GM23338 (cell line): ENCODE results near the gene ATXN2. TPM values are rescaled to one million over a fixed set of nuclear protein-coding genes. Genes with fewer than 3 reads are reported as not detected.
"Not testable (repeated sequence)": the region's sequence is repeated elsewhere in the genome, so short reads cannot be mapped to it uniquely, and the experiment has no call there.

Experiments used
- ATAC-seq: fragments of 200-7000 bp; cut with Tn5 transposase; 3 replicates; pipeline ENCODE4 v1.9.1; 2020
- DNase-seq: peaks from one replicate; pipeline ENCODE4 v3.0.0-alpha.2; 2015; ENCODE audit warnings: low spot score
- H2AFZ ChIP-seq: fragments of 200-600 bp; sonication (generic); 2 replicates; pipeline ENCODE4 v1.8.0; 2016; ENCODE audit warnings: antibody characterized with exemption, mild to moderate bottlenecking, moderate library complexity
- H3F3A ChIP-seq: fragments of 200-600 bp; sonication (generic); replicated peaks from 2 replicates; pipeline ENCODE4 v1.8.0; 2017; ENCODE audit warnings: antibody characterized with exemption, mixed run types, low read depth
- H3K27ac ChIP-seq: fragments of 200-600 bp; sonication (generic); 2 replicates; pipeline ENCODE4 v1.6.1; 2016; ENCODE audit warnings: low read depth
- H3K27me3 ChIP-seq: fragments of 200-600 bp; sonication (generic); 2 replicates; pipeline ENCODE4 v1.8.0; 2016; ENCODE audit warnings: mild to moderate bottlenecking, mixed run types, moderate library complexity; ENCODE audit not compliant: insufficient read depth
- H3K36me3 ChIP-seq: fragments of 200-600 bp; sonication (generic); 2 replicates; pipeline ENCODE4 v1.8.0; 2016; ENCODE audit warnings: mild to moderate bottlenecking; ENCODE audit not compliant: insufficient read depth
- H3K4me1 ChIP-seq: fragments of 200-600 bp; sonication (generic); 2 replicates; pipeline ENCODE4 v1.8.0; 2016; ENCODE audit warnings: mild to moderate bottlenecking, moderate library complexity; ENCODE audit not compliant: insufficient read depth
- H3K4me2 ChIP-seq: fragments of 200-600 bp; sonication (generic); 2 replicates; pipeline ENCODE4 v1.7.1; 2017; ENCODE audit warnings: mixed run types
- H3K4me3 ChIP-seq: fragments of 200-600 bp; sonication (generic); 2 replicates; pipeline ENCODE4 v1.6.1; 2016; ENCODE audit warnings: mixed run types
- H3K79me2 ChIP-seq: fragments of 200-600 bp; sonication (generic); replicated peaks from 2 replicates; pipeline ENCODE4 v1.8.0; 2017; ENCODE audit warnings: mild to moderate bottlenecking; ENCODE audit not compliant: insufficient read depth
- H3K9me2 ChIP-seq: fragments of 200-600 bp; sonication (generic); 2 replicates; pipeline ENCODE4 v1.8.0; 2017; ENCODE audit not compliant: insufficient read depth
- H4K20me1 ChIP-seq: fragments of 200-600 bp; sonication (generic); replicated peaks from 2 replicates; pipeline ENCODE4 v1.8.0; 2017; ENCODE audit warnings: mild to moderate bottlenecking; ENCODE audit not compliant: insufficient read depth
- H3K27ac Mint-ChIP-seq: 2 replicates; pipeline ENCODE4 v1.8.0; 2020; ENCODE audit warnings: inconsistent platforms, mild to moderate bottlenecking, moderate library complexity, mixed read lengths
- H3K27me3 Mint-ChIP-seq: 3 replicates; pipeline ENCODE4 v1.8.0; 2022; ENCODE audit warnings: low read depth, mild to moderate bottlenecking, moderate library complexity, mixed read lengths, inconsistent platforms; ENCODE audit not compliant: insufficient read depth, poor library complexity
- H3K36me3 Mint-ChIP-seq: 3 replicates; pipeline ENCODE4 v1.8.0; 2021; ENCODE audit warnings: low read depth, mild to moderate bottlenecking, inconsistent platforms, moderate library complexity, mixed read lengths
- H3K4me1 Mint-ChIP-seq: 3 replicates; pipeline ENCODE4 v1.8.0; 2020; ENCODE audit warnings: mild to moderate bottlenecking, inconsistent platforms, mixed read lengths
- H3K4me3 Mint-ChIP-seq: 3 replicates; pipeline ENCODE4 v1.8.0; 2021; ENCODE audit warnings: moderate library complexity, mild to moderate bottlenecking, inconsistent platforms, mixed read lengths
- H3K9me3 Mint-ChIP-seq: 3 replicates; pipeline ENCODE4 v1.8.0; 2020; ENCODE audit warnings: moderate library complexity, mild to moderate bottlenecking, inconsistent platforms, mixed read lengths
- CREB1 ChIP-seq: fragments of 250-450 bp; sonication (Bioruptor Pico); IDR thresholded peaks from 2 replicates; pipeline ENCODE4 v1.5.0; 2020; ENCODE audit warnings: low read depth, mild to moderate bottlenecking, moderate library complexity
- EZH2 ChIP-seq: fragments of 200-600 bp; sonication (generic); IDR thresholded peaks from one replicate; pipeline ENCODE4 v1.8.0; 2017; ENCODE audit warnings: antibody characterized with exemption, mild to moderate bottlenecking, low read depth; ENCODE audit not compliant: unreplicated experiment
- JUNB ChIP-seq: IDR thresholded peaks from one replicate; pipeline ENCODE4 v1.6.1; 2016; ENCODE audit warnings: antibody characterized with exemption; ENCODE audit not compliant: unreplicated experiment
- NANOG ChIP-seq: IDR thresholded peaks from 2 replicates; pipeline ENCODE4 v1.6.1; 2016; ENCODE audit warnings: antibody characterized with exemption, borderline replicate concordance
- POLR2AphosphoS5 ChIP-seq: IDR thresholded peaks from 2 replicates; pipeline ENCODE4 v1.6.1; 2016; ENCODE audit warnings: antibody characterized with exemption, low read depth
- STAT1 ChIP-seq: IDR thresholded peaks from one replicate; pipeline ENCODE4 v1.6.1; 2016; ENCODE audit warnings: antibody characterized with exemption; ENCODE audit not compliant: unreplicated experiment
- ZNF114 ChIP-seq: fragments of 250-450 bp; sonication (Bioruptor Pico); IDR thresholded peaks from 2 replicates; pipeline ENCODE4 v1.5.0; 2020; ENCODE audit warnings: mild to moderate bottlenecking, moderate library complexity
- ZNF331 ChIP-seq: fragments of 250-450 bp; sonication (Bioruptor Pico); IDR thresholded peaks from 2 replicates; pipeline ENCODE4 v1.5.0; 2020; ENCODE audit warnings: low read depth, mild to moderate bottlenecking, moderate library complexity
- polyA plus RNA-seq: library from polyadenylated mRNA; unstranded; fragments of >200 nt; fragmentation: Nextera tagmentation; extraction: Ambion mirVana; gene quantifications from 2 replicates; pipeline ENCODE4 v1.2.1, GENCODE V29; 2016
- total RNA-seq: library from RNA; depleted of rRNA; stranded (reverse); fragments of >200 nt; shearing (Covaris generic); gene quantifications from 2 replicates; pipeline ENCODE4 v1.2.3, GENCODE V29; 2014
- TF ChIP-seq, protein P1 (sequence below): IDR thresholded peaks from one replicate; pipeline ENCODE4 v1.6.1; 2018; ENCODE audit warnings: antibody characterized with exemption; ENCODE audit not compliant: unreplicated experiment
- TF ChIP-seq, protein P2 (sequence below): IDR thresholded peaks from 2 replicates; pipeline ENCODE4 v1.6.1; 2016; ENCODE audit warnings: antibody characterized with exemption
- TF ChIP-seq, protein P3 (sequence below), 2 experiments: fragments of 200-600 bp in 1 of 2; sonication (generic) in 1 of 2; conservative IDR thresholded peaks; 2 replicates each; pipeline versions ENCODE4 v1.5.1 to v1.6.1; 2016 to 2017; ENCODE audit warnings: antibody characterized with exemption in 2 of 2, low read depth in 2 of 2, mild to moderate bottlenecking in 2 of 2, moderate library complexity in 1 of 2

The ATXN2 gene
- total and polyA plus RNA-seq, 2 experiments from 2014 or later = 44.8 to 59.5 TPM

DNA sequence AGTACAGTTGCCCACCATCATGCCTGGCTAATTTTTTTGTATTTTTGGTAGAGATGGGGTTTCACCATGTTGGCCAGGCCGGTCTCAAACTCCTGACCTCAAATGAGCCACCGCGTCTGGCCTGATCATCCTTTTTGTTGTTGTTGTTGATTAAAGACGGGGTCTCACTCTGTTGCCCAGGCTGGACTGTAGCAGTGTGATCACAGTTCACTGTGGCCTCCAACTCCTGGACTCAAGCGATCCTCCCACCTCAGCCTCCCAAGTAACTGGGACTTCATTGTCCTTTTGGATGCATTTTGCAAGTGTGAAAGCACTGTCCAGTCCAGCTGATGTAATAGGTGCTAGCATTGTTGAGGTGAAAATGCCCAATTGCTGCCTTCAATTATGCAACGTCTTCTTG lies 27.1 kb upstream of the ATXN2 start:
- Mint-ChIP-seq H3K4me3 (no peak overlapping the region), H3K36me3 (no peaks in the 10 kb centered on the region), H3K27me3 (peaks cover 5% of the 10 kb centered on the region), H3K27ac (no peak overlapping the region), H3K4me1 (no peaks in the 10 kb centered on the region; the same call in 2 of the 3 replicates), H3K9me3 (no peaks in the 10 kb centered on the region)
- ATAC-seq (no peak), DNase-seq (no peak)
- H3K27ac ChIP-seq = no peak overlapping the region
- H3K4me2 ChIP-seq = no peak overlapping the region
- no peaks in the 10 kb centered on the region for H3K79me2 ChIP-seq
- H4K20me1 ChIP-seq = no peaks in the 10 kb centered on the region
- no peak overlapping the region for H3K4me3 ChIP-seq
- H3K9me2 ChIP-seq = no peaks in the 10 kb centered on the region
- H3K36me3 ChIP-seq = no peaks in the 10 kb centered on the region
- no peaks in the 10 kb centered on the region for H3F3A ChIP-seq
- H3K4me1 ChIP-seq = no peaks in the 10 kb centered on the region
- H3K27me3 ChIP-seq = no peaks in the 10 kb centered on the region
- no peak for TF ChIP-seq POLR2AphosphoS5
- no peak for TF ChIP-seq CREB1 (CRISPR knock-in tag)
- TF ChIP-seq JUNB = no peak
- TF ChIP-seq, protein P1, sequence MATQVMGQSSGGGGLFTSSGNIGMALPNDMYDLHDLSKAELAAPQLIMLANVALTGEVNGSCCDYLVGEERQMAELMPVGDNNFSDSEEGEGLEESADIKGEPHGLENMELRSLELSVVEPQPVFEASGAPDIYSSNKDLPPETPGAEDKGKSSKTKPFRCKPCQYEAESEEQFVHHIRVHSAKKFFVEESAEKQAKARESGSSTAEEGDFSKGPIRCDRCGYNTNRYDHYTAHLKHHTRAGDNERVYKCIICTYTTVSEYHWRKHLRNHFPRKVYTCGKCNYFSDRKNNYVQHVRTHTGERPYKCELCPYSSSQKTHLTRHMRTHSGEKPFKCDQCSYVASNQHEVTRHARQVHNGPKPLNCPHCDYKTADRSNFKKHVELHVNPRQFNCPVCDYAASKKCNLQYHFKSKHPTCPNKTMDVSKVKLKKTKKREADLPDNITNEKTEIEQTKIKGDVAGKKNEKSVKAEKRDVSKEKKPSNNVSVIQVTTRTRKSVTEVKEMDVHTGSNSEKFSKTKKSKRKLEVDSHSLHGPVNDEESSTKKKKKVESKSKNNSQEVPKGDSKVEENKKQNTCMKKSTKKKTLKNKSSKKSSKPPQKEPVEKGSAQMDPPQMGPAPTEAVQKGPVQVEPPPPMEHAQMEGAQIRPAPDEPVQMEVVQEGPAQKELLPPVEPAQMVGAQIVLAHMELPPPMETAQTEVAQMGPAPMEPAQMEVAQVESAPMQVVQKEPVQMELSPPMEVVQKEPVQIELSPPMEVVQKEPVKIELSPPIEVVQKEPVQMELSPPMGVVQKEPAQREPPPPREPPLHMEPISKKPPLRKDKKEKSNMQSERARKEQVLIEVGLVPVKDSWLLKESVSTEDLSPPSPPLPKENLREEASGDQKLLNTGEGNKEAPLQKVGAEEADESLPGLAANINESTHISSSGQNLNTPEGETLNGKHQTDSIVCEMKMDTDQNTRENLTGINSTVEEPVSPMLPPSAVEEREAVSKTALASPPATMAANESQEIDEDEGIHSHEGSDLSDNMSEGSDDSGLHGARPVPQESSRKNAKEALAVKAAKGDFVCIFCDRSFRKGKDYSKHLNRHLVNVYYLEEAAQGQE = no peak
- no peak for TF ChIP-seq ZNF331 (CRISPR knock-in tag)
- no peak for TF ChIP-seq EZH2
- no peak for TF ChIP-seq STAT1
- TF ChIP-seq, protein P2, sequence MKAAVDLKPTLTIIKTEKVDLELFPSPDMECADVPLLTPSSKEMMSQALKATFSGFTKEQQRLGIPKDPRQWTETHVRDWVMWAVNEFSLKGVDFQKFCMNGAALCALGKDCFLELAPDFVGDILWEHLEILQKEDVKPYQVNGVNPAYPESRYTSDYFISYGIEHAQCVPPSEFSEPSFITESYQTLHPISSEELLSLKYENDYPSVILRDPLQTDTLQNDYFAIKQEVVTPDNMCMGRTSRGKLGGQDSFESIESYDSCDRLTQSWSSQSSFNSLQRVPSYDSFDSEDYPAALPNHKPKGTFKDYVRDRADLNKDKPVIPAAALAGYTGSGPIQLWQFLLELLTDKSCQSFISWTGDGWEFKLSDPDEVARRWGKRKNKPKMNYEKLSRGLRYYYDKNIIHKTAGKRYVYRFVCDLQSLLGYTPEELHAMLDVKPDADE = no peak
- no peak overlapping the region for H2AFZ ChIP-seq

DNA sequence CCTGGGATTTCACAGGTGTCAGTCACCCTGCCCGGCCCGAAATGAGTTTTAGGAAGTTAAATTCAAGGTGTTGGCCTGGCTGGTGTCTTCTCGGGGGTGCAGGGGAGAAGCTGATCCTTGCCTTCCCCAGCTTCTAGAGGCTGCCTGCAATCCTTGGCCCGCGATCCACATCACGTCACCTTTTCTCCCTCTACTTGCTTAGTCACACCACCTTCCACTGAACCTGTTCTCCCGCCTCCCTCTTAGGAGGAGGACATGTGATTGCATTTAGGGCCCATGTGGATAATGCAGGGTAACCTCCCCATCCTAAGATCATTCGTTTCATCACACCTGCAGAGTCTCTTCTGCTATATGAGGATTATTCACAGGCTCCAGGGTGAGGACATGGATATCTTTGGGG lies 25.4 kb upstream of the ATXN2 start:
- Histone ChIP-seq H4K20me1 (no peaks in the 10 kb centered on the region), H3K4me1 (no peaks in the 10 kb centered on the region), H3K27ac (no peak overlapping the region), H3K27me3 (no peaks in the 10 kb centered on the region), H2AFZ (peak overlapping the region; percentile 84), H3F3A (no peaks in the 10 kb centered on the region), H3K79me2 (no peaks in the 10 kb centered on the region), H3K9me2 (no peaks in the 10 kb centered on the region), H3K4me2 (no peak overlapping the region), H3K36me3 (no peaks in the 10 kb centered on the region), H3K4me3 (no peak overlapping the region)
- no peaks in the 10 kb centered on the region; the same call in 2 of the 3 replicates for H3K4me1 Mint-ChIP-seq
- DNase-seq (no peak), ATAC-seq (peak; percentile 68)
- H3K36me3 Mint-ChIP-seq = no peaks in the 10 kb centered on the region
- TF ChIP-seq STAT1 = no peak
- no peak for TF ChIP-seq ZNF114 (CRISPR knock-in tag)
- no peak for TF ChIP-seq EZH2
- TF ChIP-seq, protein P3, sequence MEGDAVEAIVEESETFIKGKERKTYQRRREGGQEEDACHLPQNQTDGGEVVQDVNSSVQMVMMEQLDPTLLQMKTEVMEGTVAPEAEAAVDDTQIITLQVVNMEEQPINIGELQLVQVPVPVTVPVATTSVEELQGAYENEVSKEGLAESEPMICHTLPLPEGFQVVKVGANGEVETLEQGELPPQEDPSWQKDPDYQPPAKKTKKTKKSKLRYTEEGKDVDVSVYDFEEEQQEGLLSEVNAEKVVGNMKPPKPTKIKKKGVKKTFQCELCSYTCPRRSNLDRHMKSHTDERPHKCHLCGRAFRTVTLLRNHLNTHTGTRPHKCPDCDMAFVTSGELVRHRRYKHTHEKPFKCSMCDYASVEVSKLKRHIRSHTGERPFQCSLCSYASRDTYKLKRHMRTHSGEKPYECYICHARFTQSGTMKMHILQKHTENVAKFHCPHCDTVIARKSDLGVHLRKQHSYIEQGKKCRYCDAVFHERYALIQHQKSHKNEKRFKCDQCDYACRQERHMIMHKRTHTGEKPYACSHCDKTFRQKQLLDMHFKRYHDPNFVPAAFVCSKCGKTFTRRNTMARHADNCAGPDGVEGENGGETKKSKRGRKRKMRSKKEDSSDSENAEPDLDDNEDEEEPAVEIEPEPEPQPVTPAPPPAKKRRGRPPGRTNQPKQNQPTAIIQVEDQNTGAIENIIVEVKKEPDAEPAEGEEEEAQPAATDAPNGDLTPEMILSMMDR (conservative IDR thresholded peaks at IDR 0.05; ENCODE audit: low read depth in 2 of 2) = no peak
- TF ChIP-seq NANOG = no peak
- TF ChIP-seq ZNF331 (CRISPR knock-in tag) = no peak
- no peak for TF ChIP-seq JUNB
- TF ChIP-seq, protein P2 = no peak
- TF ChIP-seq POLR2AphosphoS5 = no peak
- no peaks in the 10 kb centered on the region for H3K9me3 Mint-ChIP-seq
- H3K27me3 Mint-ChIP-seq = peaks cover 8% of the 10 kb centered on the region
- no peak overlapping the region for H3K4me3 Mint-ChIP-seq
- H3K27ac Mint-ChIP-seq = peak overlapping the region; percentile 50

DNA sequence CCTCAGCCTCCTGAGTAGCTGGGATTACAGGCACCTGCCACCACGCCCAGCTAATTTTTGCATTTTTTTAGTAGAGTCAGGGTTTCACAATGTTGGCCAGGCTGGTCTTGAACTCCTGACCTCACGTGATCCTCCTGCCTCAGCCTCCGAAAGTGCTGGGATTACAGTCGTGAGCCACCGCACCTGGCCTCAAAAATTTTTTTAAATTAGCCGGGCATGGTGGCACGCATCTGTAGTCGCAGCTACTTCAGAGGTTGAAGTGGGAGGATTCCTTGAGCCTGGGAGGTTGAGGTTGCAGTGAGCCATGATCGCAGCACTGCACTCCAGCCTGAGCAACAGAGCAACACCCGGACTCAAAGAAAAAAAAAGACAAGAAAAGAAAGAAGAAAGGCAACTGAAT lies 18.7 kb upstream of the ATXN2 start:
- H3K36me3 ChIP-seq, H3K9me2 ChIP-seq, H2AFZ ChIP-seq, H3K27me3 ChIP-seq, H3K27ac Mint-ChIP-seq, H4K20me1 ChIP-seq, DNase-seq, H3K27ac ChIP-seq, H3K4me3 Mint-ChIP-seq, H3K36me3 Mint-ChIP-seq, H3K79me2 ChIP-seq, H3K4me2 ChIP-seq, ATAC-seq, H3K4me1 Mint-ChIP-seq, H3K4me1 ChIP-seq, H3K4me3 ChIP-seq, H3K9me3 Mint-ChIP-seq, H3F3A ChIP-seq: not testable (repeated sequence)
- H3K27me3 Mint-ChIP-seq = peaks cover 12% of the 10 kb centered on the region
